Esophagus muscularis mucosa (tissue), 4 donors: Measurements from ENCODE around the gene SLFN12. TPM values are rescaled to one million over a fixed set of nuclear protein-coding genes. Genes with fewer than 3 reads are reported as not detected.
"Not testable (repeated sequence)": the region's sequence is repeated elsewhere in the genome, so short reads cannot be mapped to it uniquely, and the experiment has no call there.

Experiments
- DNase-seq: peaks from one replicate; pipeline ENCODE4 v3.0.0-alpha.2; 2017; ENCODE audit errors: extremely low spot score
- H3K27ac ChIP-seq, 4 donors: fragments of 200-600 bp; sonication (generic); replicated peaks in 1 of 4; 1 replicate in 3 of 4; 2 replicates in 1 of 4; pipeline ENCODE4 v1.5.1; 2016 to 2019; ENCODE audit warnings: mild to moderate bottlenecking in 1 of 4
- H3K27me3 ChIP-seq, 4 donors: fragments of 200-600 bp; sonication (generic); one replicate each; pipeline versions ENCODE4 v1.5.1 to v1.6.0; 2016 to 2019
- H3K36me3 ChIP-seq, 4 donors: fragments of 200-600 bp; sonication (generic); one replicate each; pipeline ENCODE4 v1.5.1; 2016 to 2019
- H3K4me1 ChIP-seq, 4 donors: fragments of 200-600 bp; sonication (generic); one replicate each; pipeline ENCODE4 v1.5.1; 2016 to 2019
- H3K4me3 ChIP-seq, 4 donors: fragments of 200-600 bp; sonication (generic); 1 replicate in 2 of 4; 2 replicates in 2 of 4; pipeline ENCODE4 v1.5.1; 2016 to 2019; ENCODE audit warnings: mild to moderate bottlenecking in 4 of 4, moderate library complexity in 1 of 4
- H3K9me3 ChIP-seq, 4 donors: fragments of 200-600 bp; sonication (generic); 1 replicate in 3 of 4; 2 replicates in 1 of 4; pipeline ENCODE4 v1.5.1; 2016 to 2019
- EP300 ChIP-seq: sonication (generic); formaldehyde crosslinking; IDR thresholded peaks from one replicate; pipeline ENCODE4 v1.6.1; 2017; ENCODE audit warnings: antibody characterized with exemption
- POLR2A ChIP-seq: fragments of 450-650 bp; IDR thresholded peaks from one replicate; pipeline ENCODE4 v1.6.1; 2017; ENCODE audit warnings: antibody characterized with exemption, moderate library complexity, mild to moderate bottlenecking, low read depth
- POLR2AphosphoS5 ChIP-seq, 2 donors: sonication (generic); formaldehyde crosslinking; IDR thresholded peaks; one replicate each; pipeline ENCODE4 v1.6.1; 2017; ENCODE audit warnings: antibody characterized with exemption in 2 of 2
- WGBS: methylation state at CpG from one replicate; pipeline ENCODE4 v1.1.5; 2018; 5-methylcytosine and 5-hydroxymethylcytosine counted together
- intact Hi-C: fragments of 100-400 bp; cut with DNase I; formaldehyde crosslinking; loops from one replicate; pipeline ENCODE4 v1.15.1; 2023
- total RNA-seq, 4 donors: library from RNA; depleted of rRNA; stranded (reverse); fragments of >200 nt; gene quantifications; one replicate each; pipeline versions ENCODE4 v1.1.0 to v1.2.1, GENCODE V29; 2016
- TF ChIP-seq, protein P1 (sequence below), 3 experiments: fragments of 200-600 bp in 2 of 3; fragments of 450-650 bp in 1 of 3; sonication (generic) in 2 of 3; IDR thresholded peaks; one replicate each; pipeline ENCODE4 v1.5.1; 2017 to 2019; ENCODE audit warnings: antibody characterized with exemption in 3 of 3, mild to moderate bottlenecking in 2 of 3, moderate library complexity in 1 of 3

SLFN12 gene
- total RNA-seq, 4 donors from 2014 or later = 6.6 to 11.2 (median 7.7) TPM

- H3K27me3 ChIP-seq = no peaks in the 10 kb centered on the region
- no peaks in the 10 kb centered on the region for H3K4me1 ChIP-seq
- no peaks in the 10 kb centered on the region for H3K9me3 ChIP-seq
- no peak overlapping the region for H3K27ac ChIP-seq
- peaks cover 0 to 21% (median 10%) of the 10 kb centered on the region in 4 donors for H3K36me3 ChIP-seq
- intact Hi-C loops = no loop called here
- TF ChIP-seq POLR2A (no peak), POLR2AphosphoS5 (IDR thresholded peaks at IDR 0.05) (no peak), EP300 (no peak)
- TF ChIP-seq, protein P1, sequence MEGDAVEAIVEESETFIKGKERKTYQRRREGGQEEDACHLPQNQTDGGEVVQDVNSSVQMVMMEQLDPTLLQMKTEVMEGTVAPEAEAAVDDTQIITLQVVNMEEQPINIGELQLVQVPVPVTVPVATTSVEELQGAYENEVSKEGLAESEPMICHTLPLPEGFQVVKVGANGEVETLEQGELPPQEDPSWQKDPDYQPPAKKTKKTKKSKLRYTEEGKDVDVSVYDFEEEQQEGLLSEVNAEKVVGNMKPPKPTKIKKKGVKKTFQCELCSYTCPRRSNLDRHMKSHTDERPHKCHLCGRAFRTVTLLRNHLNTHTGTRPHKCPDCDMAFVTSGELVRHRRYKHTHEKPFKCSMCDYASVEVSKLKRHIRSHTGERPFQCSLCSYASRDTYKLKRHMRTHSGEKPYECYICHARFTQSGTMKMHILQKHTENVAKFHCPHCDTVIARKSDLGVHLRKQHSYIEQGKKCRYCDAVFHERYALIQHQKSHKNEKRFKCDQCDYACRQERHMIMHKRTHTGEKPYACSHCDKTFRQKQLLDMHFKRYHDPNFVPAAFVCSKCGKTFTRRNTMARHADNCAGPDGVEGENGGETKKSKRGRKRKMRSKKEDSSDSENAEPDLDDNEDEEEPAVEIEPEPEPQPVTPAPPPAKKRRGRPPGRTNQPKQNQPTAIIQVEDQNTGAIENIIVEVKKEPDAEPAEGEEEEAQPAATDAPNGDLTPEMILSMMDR (IDR thresholded peaks at IDR 0.05) = no peak
- DNase-seq = no peak
- no peak overlapping the region for H3K4me3 ChIP-seq
- WGBS = 90% methylated on average over 1 of the region's 1 CpG
These were observed 27.9 kb downstream of the SLFN12 start for GRCh38 chr17:35404360-35404759.

DNA sequence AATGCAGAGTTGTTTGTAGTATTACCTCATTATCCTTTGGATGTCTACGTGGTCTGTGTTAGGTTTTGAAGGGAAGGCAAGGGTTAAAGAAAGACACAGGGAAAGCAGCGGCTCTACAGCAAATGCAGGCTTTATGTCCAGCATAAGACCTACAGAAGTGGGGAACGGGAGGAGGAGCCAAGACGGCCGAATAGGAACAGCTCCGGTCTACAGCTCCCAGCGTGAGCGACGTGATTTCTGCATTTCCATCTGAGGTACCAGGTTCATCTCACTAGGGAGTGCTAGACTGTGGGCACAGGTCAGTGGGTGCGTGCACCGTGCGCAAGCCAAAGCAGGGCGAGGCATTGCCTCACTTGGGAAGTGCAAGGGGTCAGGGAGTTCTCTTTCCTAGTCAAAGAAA lies 38.5 kb downstream of the SLFN12 start:
- H3K36me3 ChIP-seq, H3K4me1 ChIP-seq, intact Hi-C loops, H3K9me3 ChIP-seq, H3K27me3 ChIP-seq, H3K4me3 ChIP-seq, DNase-seq, H3K27ac ChIP-seq: not testable (repeated sequence)
- 88% methylated on average over 13 of the region's 13 CpGs for WGBS

DNA sequence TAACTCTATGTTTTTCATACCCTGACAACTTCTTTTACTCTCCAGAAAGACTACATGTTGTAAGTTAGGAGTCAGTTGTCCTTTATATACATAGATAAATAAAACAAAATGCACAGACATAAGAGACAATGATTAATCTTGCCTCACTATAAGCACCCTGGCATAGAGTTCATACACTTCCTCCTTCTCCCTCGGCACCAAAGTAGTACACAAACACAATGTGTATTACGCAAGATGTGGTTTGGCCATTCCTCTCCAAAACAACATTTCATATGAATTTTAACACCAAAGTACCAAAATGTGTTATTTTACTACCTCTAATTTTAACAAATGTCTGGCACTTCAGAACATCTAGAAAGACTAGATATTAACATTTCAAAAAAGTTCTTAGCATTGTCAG lies 41.6 kb downstream of the SLFN12 start:
- Histone ChIP-seq H3K4me1 (no peaks in the 10 kb centered on the region), H3K9me3 (peaks cover 0 to 3% (median 0%) of the 10 kb centered on the region in 4 donors), H3K36me3 (no peaks in the 10 kb centered on the region), H3K27ac (no peak overlapping the region), H3K4me3 (no peak overlapping the region), H3K27me3 (no peaks in the 10 kb centered on the region)
- 42% methylated on average over 2 of the region's 2 CpGs for WGBS
- TF ChIP-seq EP300 (no peak), POLR2A (no peak), POLR2AphosphoS5 (IDR thresholded peaks at IDR 0.05) (no peak)
- TF ChIP-seq, protein P1 (IDR thresholded peaks at IDR 0.05) = no peak
- intact Hi-C loops = no loop called here
- DNase-seq = no peak

DNA sequence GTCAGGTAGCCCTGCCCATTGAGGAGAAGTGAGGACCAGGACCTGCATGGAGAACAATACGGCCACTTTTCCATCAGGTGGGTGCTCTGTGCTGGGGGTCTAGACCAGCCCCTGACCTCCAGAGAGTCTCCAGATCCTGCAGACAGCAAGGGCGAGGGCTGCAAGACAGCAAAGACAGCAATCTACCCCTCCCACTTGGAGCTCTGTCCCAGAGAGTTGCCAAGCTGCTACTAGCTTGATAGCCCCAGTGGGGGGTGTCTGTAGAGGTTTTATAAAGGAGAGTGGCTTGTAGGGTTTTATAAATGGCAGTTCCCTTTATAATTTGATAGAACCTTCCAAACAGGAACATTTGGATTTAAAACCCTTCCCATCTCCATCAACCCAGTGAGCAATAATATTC lies 42.1 kb downstream of the SLFN12 start:
- no peak for TF ChIP-seq POLR2A
- intact Hi-C loops = no loop called here
- 100% methylated on average over 1 of the region's 2 CpGs for whole genome bisulfite sequencing
- no peak for DNase-seq
- Histone ChIP-seq H3K4me3 (no peak overlapping the region), H3K36me3 (no peaks in the 10 kb centered on the region), H3K9me3 (peaks cover 0 to 3% (median 0%) of the 10 kb centered on the region in 4 donors), H3K27me3 (no peaks in the 10 kb centered on the region), H3K4me1 (no peaks in the 10 kb centered on the region), H3K27ac (no peak overlapping the region)

- TF ChIP-seq EP300 (no peak), POLR2AphosphoS5 (IDR thresholded peaks at IDR 0.05) (no peak), POLR2A (no peak)
- TF ChIP-seq, protein P1 (IDR thresholded peaks at IDR 0.05) = no peak
- Histone ChIP-seq H3K9me3 (peaks cover 0 to 5% (median 0%) of the 10 kb centered on the region in 4 donors), H3K4me3 (no peak overlapping the region), H3K27me3 (no peaks in the 10 kb centered on the region), H3K36me3 (no peaks in the 10 kb centered on the region), H3K4me1 (no peaks in the 10 kb centered on the region), H3K27ac (no peak overlapping the region)
- DNase-seq = no peak
- intact Hi-C loops = no loop called here
These were observed 44.8 kb downstream of the SLFN12 start for GRCh38 chr17:35387496-35387895.

GRCh38 chr17:35377706-35378105 lies 54.6 kb downstream of the SLFN12 start:
- Histone ChIP-seq H3K9me3 (no peaks in the 10 kb centered on the region), H3K4me3 (no peak overlapping the region), H3K27ac (no peak overlapping the region), H3K27me3 (peaks cover 0 to 10% (median 0%) of the 10 kb centered on the region in 4 donors), H3K36me3 (no peaks in the 10 kb centered on the region), H3K4me1 (peaks cover 8 to 31% (median 21%) of the 10 kb centered on the region in 4 donors)
- DNase-seq = no peak
- WGBS = 71% methylated on average over 3 of the region's 3 CpGs
- TF ChIP-seq EP300 = no peak
- TF ChIP-seq POLR2A = no peak
- no peak for TF ChIP-seq POLR2AphosphoS5 (IDR thresholded peaks at IDR 0.05)
- TF ChIP-seq, protein P1 (IDR thresholded peaks at IDR 0.05) = no peak
- intact Hi-C loops = no loop called here
